HL-60/S4 (cell line): ENCODE results near the gene ATXN10.

Source experiments
- in situ Hi-C: fragments of 300-500 bp; cut with MboI; formaldehyde crosslinking; loops from 2 replicates; pipeline ENCODE4 v1.14.3; 2022; ENCODE audit warnings: low sequenced_read_pairs

Gene ATXN10

GRCh38 chr22:45807156-45807915, 135.7 kb downstream of the ATXN10 start:
- in situ Hi-C loops = no loop called here

GRCh38 chr22:45812910-45813309, 141.3 kb downstream of the ATXN10 start:
- in situ Hi-C loops = no loop called here

- in situ Hi-C loops = no loop called here
Measured at GRCh38 chr22:45814198-45814597, 142.6 kb downstream of the ATXN10 start.

- in situ Hi-C loops = no loop called here
Measured at GRCh38 chr22:45816776-45817175, 145.1 kb downstream of the ATXN10 start.

GRCh38 chr22:45817745-45818423, 146.2 kb downstream of the ATXN10 start:
- in situ Hi-C loops = no loop called here

- in situ Hi-C loops = no loop called here
Measured at GRCh38 chr22:45818424-45819085, 146.9 kb downstream of the ATXN10 start.

- in situ Hi-C loops = no loop called here
Measured at GRCh38 chr22:45819305-45819704, 147.7 kb downstream of the ATXN10 start.

GRCh38 chr22:45823336-45823735, 151.7 kb downstream of the ATXN10 start:
- in situ Hi-C loops = no loop called here

- in situ Hi-C loops = no loop called here
Measured at GRCh38 chr22:45826520-45826919, 154.9 kb downstream of the ATXN10 start.

- in situ Hi-C loops = no loop called here
Measured at GRCh38 chr22:45828841-45829240, 157.2 kb downstream of the ATXN10 start.

GRCh38 chr22:45830531-45831245, 159.1 kb downstream of the ATXN10 start:
- in situ Hi-C loops = no loop called here

- in situ Hi-C loops = no loop called here
Measured at GRCh38 chr22:45831394-45831793, 159.8 kb downstream of the ATXN10 start.

- in situ Hi-C loops = no loop called here
Measured at GRCh38 chr22:45832180-45832579, 160.5 kb downstream of the ATXN10 start.

- in situ Hi-C loops = no loop called here
Measured at GRCh38 chr22:45832959-45833580, 161.4 kb downstream of the ATXN10 start.

GRCh38 chr22:45833613-45834012, 162.0 kb downstream of the ATXN10 start:
- in situ Hi-C loops = no loop called here

- in situ Hi-C loops = no loop called here
Measured at GRCh38 chr22:45834241-45834640, 162.6 kb downstream of the ATXN10 start.

- in situ Hi-C loops = no loop called here
Measured at GRCh38 chr22:45834795-45835194, 163.2 kb downstream of the ATXN10 start.

- in situ Hi-C loops = no loop called here
Measured at GRCh38 chr22:45836418-45837169, 165.0 kb downstream of the ATXN10 start.

GRCh38 chr22:45837508-45837907, 165.9 kb downstream of the ATXN10 start:
- in situ Hi-C loops = no loop called here

GRCh38 chr22:45838305-45838887, 166.8 kb downstream of the ATXN10 start:
- in situ Hi-C loops = no loop called here
